ENCODE measurements around the gene PRICKLE4.

PRICKLE4 gene

GRCh38 chr6:41785254-41785653 is 4.7 kb downstream of the PRICKLE4 start (continued):
- TF ChIP-seq ZNF202 (tag by site-specific recombination; IDR thresholded peaks at IDR 0.05; ENCODE audit: borderline replicate concordance) (no peak), ZNF354C (tag by site-specific recombination; IDR thresholded peaks at IDR 0.05; ENCODE audit: borderline replicate concordance, low read depth) (no peak), ZNF311 (tag by site-specific recombination; IDR thresholded peaks at IDR 0.05; ENCODE audit: borderline replicate concordance) (no peak), ZNF2 (tag by site-specific recombination; IDR thresholded peaks at IDR 0.05) (no peak)

GRCh38 chr6:41785689-41786450 is 5.3 kb downstream of the PRICKLE4 start:
- TF ChIP-seq ZNF366 (tag by site-specific recombination; conservative IDR thresholded peaks at IDR 0.05) (peak; percentile 38; the same call in 1 of the 2 replicates), ZNF248 (tag by site-specific recombination; IDR thresholded peaks at IDR 0.05) (no peak), ZBTB48 (tag by site-specific recombination; IDR thresholded peaks at IDR 0.05) (peak; percentile 71), ZNF341 (tag by site-specific recombination; IDR thresholded peaks at IDR 0.05; ENCODE audit: low read depth) (no peak), ZNF24 (tag by site-specific recombination; IDR thresholded peaks at IDR 0.05) (peak; percentile 90), ZBTB20 (tag by site-specific recombination; IDR thresholded peaks at IDR 0.05) (peak; percentile 48; the same call in 1 of the 2 replicates), ZNF2 (tag by site-specific recombination; IDR thresholded peaks at IDR 0.05) (0 out of 2 replicates have a peak, but pooled peaks have one; percentile 19), ZNF48 (tag by site-specific recombination; IDR thresholded peaks at IDR 0.05) (no peak), FEZF1 (tag by site-specific recombination; IDR thresholded peaks at IDR 0.05) (no peak)
- peaks cover 2% of the 10 kb centered on the region for H3K4me1 ChIP-seq (ENCODE audit: control insufficient read depth, insufficient read depth, low read length)
- ChIA-PET POLR2A (interaction anchor here (1.1 to 4.3 kb wide), 8 partner anchors 9 to 440 kb away, joined by 3 to 34 read pairs (median 6); partner anchors contain the start of genes BYSL, MED20, TAF8 and USP49), CTCF (interaction anchor here (0.6 to 10.9 kb wide), 51 partner anchors 9 to 1093 kb away, joined by 3 to 192 read pairs (median 6); partner anchors contain the start of genes BYSL, CCND3, MED20 and RPL7L1)
- H3K4me3 ChIP-seq (ENCODE audit: low read depth, low read length): peak overlapping the region; percentile 67
- H3K27ac ChIP-seq (ENCODE audit: extremely low read depth, low read depth, low read length): peak overlapping the region; percentile 12; the same call in 1 of the 2 replicates
- no peaks in the 10 kb centered on the region for H3K9me3 ChIP-seq (ENCODE audit: control insufficient read depth, insufficient read depth, low read depth, low read length)
- H3K36me3 ChIP-seq (ENCODE audit: control insufficient read depth in 2 of 2, insufficient read depth in 1 of 2, low read length in 2 of 2): peaks cover 11 to 34% of the 10 kb centered on the region in 2 experiments

- Histone ChIP-seq H3K4me1 (ENCODE audit: control insufficient read depth, insufficient read depth, low read length) (no peaks in the 10 kb centered on the region; the same call in 1 of the 2 replicates), H3K9me3 (ENCODE audit: control insufficient read depth, insufficient read depth, low read depth, low read length) (no peaks in the 10 kb centered on the region), H3K27ac (ENCODE audit: extremely low read depth, low read depth, low read length) (peak overlapping the region; percentile 67; the same call in 1 of the 2 replicates), H3K4me3 (ENCODE audit: low read depth, low read length) (peak overlapping the region; percentile 67), H3K36me3 (ENCODE audit: control insufficient read depth in 2 of 2, insufficient read depth in 1 of 2, low read length in 2 of 2) (peaks cover 11 to 40% of the 10 kb centered on the region in 2 experiments)
- ChIA-PET POLR2A (interaction anchor here (0.7 to 4.3 kb wide), 17 partner anchors 8 to 1093 kb away, joined by 3 to 34 read pairs (median 4); partner anchors contain the start of genes BYSL, MED20, RPL7L1 and TAF8), CTCF (interaction anchor here (0.6 to 10.9 kb wide), 75 partner anchors 8 to 439 kb away, joined by 3 to 192 read pairs (median 4); partner anchors contain the start of genes BYSL, CCND3, MED20 and TAF8)
- TF ChIP-seq ZBTB6 (tag by site-specific recombination; IDR thresholded peaks at IDR 0.05) (no peak), ZNF473 (tag by site-specific recombination; IDR thresholded peaks at IDR 0.05) (no peak), YY2 (tag by site-specific recombination; IDR thresholded peaks at IDR 0.05) (no peak), ZNF560 (tag by site-specific recombination; IDR thresholded peaks at IDR 0.05; ENCODE audit: borderline replicate concordance) (no peak), SALL2 (tag by site-specific recombination; IDR thresholded peaks at IDR 0.05; ENCODE audit: borderline replicate concordance) (no peak), ZFP37 (tag by site-specific recombination; IDR thresholded peaks at IDR 0.05) (no peak), ZNF645 (tag by site-specific recombination; IDR thresholded peaks at IDR 0.05) (no peak), ZSCAN16 (tag by site-specific recombination; IDR thresholded peaks at IDR 0.05) (0 out of 2 replicates have a peak, but pooled peaks have one; percentile 14), ZNF19 (tag by site-specific recombination; IDR thresholded peaks at IDR 0.05; ENCODE audit: low read depth) (no peak), ZNF629 (tag by site-specific recombination; IDR thresholded peaks at IDR 0.05) (no peak), PRDM2 (tag by site-specific recombination; IDR thresholded peaks at IDR 0.05; ENCODE audit: borderline replicate concordance) (no peak)
These were observed 6.1 kb downstream of the PRICKLE4 start for GRCh38 chr6:41786451-41787218.
